Raji (cell line): ENCODE data around the gene SCAF1.
A peak's percentile ranks its signal among the peaks of the same experiment; 100 is the strongest.

ENCODE experiments used
- POLR2A ChIP-seq: IDR thresholded peaks from 2 replicates; pipeline ENCODE4 v1.6.1; 2011; ENCODE audit warnings: low read depth, low read length, control low read depth; ENCODE audit not compliant: insufficient read depth

Gene SCAF1

DNA sequence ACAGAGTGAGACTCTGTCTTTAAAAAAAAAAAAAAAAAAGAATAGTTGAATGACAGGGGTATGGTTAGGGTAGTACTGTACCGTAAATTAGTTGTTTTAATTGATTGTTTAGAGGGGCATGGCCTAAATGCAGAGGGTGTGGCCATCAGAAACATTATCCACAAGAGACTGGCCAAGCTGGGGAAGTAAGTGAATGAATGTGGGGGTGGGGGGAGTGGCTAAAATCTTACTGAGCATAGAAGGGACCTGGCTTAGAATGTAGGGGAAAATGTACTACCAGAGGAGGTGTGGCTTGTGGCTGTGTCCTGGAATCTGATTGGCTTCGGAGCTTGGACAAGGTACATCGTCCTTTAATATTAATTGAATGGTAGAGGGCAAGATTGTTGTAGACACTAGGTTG is 27.5 kb downstream of the SCAF1 start:
- no peak for TF ChIP-seq POLR2A

- no peak for TF ChIP-seq POLR2A
Observed at GRCh38 chr19:49672131-49672919, 30.3 kb downstream of the SCAF1 start.

DNA sequence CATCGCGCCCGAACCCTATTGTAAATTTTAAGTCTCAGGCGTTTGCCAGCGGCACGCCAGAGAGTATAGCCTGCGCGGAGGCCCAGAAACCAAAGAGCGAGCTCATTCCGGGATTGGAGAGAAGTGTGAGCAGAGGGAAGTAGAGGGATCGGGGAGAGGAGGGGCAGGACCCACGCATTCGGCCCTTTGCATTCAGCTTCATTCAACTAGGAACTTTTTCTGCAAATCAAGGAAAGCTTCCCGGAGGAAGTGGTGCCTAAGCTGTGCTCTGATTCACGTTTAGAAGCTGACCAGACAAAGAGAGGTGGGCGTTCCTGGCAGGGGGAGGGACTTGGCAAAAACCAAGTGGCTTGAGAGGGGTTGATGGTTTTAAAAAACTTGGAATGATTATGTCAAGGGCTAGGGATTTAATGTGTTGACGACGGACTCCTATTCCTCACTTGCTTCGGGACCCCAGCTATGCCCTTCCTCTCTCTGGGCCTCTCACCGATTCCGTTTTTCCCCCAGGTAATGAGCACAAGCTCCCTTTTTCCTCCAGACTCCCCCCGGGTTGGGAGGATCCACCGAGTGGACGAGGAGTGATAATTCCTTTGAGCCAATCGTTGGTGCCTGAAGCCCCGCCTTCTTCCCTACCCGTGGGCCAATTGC is 34.3 kb downstream of the SCAF1 start:
- TF ChIP-seq POLR2A, result peak; percentile 88

GRCh38 chr19:49676784-49677230 is 34.8 kb downstream of the SCAF1 start:
- TF ChIP-seq POLR2A, result no peak

DNA sequence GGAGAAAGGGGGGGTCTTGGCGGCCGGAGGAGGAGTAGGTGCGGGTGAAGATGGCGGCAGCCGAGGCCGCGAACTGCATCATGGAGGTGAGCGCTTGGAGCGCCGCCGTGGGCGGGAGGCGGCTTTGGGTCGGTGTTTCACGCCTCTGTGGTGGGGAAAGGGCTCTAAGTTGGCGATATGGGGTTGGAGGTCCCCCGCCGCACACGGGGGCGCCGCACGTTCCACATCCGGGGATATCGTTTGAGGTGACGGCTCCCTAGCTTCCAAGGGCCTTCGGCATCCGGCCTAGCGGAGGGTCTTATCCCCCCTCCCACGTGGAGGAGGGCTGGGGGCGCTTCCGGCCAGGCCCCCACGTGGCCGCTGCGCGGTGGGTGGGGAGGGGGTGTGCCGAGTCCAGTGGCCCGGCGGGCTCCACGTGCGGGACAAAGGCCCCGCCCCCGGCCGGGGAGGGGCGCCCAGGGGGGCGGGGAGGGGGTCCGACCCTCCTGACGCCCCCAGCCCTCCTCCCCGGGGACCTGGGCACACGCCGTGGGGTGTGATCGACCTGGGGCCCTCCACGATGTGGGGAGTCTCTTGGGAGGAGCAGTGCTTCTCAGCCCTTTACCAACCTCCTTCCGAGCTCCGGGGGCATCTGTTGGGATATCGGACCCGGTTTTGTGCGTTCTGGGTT is 35.4 kb downstream of the SCAF1 start, which contains the start of gene PRMT1:
Gene PRMT1, plus strand, starts transcription at position 41 of the 670 bp plus-strand sequence. Its CDS starts 10 bp downstream, at position 51.
- TF ChIP-seq POLR2A, result peak; percentile 86

DNA sequence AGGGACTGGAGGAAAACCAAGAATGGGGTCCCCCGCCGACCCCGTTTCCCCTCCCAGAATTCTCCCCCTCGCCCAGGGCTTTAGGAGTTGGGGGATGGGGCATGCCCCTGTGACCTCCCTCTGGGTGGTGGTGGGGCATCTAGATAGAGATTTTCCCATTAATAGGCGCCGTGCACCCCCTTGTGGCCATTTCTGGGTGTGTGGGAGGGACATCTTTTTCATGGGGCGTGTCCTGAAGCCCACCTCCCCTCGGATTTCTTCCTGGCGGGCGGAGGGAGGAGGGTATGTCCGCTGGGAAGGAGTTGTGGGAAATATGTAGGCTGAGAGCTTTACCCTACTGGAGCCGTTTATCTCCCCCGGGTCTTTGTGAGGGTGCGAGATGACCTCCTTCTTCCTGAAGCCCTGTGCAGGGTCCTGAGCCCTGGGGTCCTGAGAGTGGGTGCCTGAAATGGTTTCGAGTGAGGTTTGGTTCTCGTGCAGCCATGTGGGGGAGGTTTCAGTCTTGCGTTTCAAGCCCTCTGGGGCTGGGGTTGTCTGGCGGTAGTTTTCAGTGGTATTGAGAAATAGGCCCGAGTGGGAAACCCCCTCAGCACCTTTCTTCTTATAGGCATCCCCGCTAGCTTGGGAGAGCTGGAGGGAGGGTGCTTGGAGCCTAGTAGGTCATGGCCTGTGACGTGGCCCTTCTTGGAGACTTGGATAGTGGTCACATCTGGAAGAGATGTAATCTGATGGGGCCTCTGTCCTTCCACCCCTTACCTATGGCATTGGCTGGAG is 36.1 kb downstream of the SCAF1 start:
- TF ChIP-seq POLR2A, result no peak

DNA sequence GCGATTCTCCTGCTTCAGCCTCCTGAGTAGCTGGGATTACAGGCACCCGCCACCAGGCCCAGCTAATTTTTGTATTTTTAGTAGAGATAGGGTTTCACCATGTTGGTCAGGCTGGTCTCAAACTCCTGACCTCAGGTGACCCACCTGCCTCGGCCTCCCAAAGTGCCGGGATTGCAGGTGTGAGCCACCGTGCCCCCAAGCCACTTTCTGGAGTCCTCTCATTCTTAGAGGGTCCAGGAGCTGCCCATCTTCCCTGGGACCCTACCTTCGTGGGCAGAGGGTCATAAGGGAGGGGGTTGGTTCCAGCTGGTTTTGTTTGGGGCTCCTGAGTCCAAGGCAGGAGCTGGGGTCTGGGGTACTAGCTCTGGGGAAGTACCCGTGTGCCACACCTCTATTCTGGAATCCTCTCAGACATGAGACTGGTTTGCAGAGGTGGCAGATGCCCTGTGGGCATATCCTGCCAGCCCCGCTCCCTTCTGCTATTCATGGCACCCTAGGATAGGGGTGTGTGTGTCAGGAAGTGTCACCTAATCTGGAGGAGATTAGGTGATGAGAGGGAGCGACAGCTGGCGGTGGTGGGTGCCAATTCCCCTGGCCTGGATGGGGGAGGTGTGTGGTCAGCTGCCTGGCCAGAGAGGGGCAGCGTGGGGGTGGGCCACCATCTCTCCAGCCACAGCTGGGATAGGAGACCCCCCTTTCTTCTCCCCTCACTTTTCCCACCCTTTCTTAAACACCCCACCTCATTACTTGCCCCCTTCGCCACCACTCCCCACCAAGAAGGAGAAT is 37.2 kb downstream of the SCAF1 start:
- TF ChIP-seq POLR2A, result no peak

- no peak for TF ChIP-seq POLR2A
Observed at GRCh38 chr19:49679771-49680413, 37.9 kb downstream of the SCAF1 start.

DNA sequence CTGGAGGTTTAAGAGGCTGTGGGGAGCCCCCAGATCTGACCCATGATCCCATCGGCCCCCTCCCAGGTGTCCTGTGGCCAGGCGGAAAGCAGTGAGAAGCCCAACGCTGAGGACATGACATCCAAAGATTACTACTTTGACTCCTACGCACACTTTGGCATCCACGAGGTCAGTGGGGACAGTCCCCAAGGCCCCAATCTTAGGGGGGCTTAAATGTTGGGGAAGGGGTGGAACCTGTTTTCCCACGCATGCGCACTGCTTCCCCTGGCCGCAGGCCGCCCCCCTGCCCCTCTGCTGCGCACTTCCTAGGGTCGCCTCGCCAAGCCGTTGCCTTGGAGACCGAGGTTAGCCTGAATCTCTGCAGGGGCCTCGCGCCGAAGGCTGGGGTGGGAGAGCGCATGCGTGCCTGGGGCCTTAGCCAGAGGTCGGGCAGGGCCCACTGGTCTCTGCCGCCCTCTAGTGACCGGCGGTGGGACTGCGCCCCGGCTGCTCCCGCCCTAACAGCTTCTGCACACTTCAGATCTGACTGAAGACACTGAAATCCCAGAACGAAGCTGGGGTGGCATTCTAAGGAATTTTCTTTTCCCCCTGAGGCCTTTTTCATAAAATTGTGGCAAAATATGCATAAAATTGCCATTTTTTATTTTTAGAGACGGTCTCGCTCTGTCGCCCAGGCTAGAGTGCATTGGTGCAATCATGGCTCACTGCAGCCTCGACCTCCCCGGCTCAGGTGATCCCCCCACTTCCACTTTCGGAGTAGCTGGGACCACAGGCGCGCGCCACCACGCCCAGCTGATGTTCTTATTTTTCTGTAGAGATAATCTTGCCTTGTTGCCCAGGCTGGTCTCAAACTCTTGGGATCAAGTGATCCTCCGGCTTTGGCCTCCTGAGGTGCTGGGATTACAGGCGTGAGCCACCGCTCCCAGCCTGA is 38.7 kb downstream of the SCAF1 start:
- no peak for TF ChIP-seq POLR2A

DNA sequence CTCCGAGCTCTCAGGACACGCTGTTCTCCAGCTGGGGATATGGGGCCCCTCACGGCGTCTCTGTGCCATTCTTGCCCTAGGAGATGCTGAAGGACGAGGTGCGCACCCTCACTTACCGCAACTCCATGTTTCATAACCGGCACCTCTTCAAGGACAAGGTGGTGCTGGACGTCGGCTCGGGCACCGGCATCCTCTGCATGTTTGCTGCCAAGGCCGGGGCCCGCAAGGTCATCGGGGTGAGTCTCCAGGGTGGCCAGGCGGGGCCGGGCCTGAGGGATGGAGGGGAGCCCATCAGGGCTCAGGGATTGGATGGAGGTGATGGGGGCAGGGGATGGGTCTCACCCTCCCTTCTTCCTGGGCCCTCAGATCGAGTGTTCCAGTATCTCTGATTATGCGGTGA is 39.8 kb downstream of the SCAF1 start:
- no peak for TF ChIP-seq POLR2A

DNA sequence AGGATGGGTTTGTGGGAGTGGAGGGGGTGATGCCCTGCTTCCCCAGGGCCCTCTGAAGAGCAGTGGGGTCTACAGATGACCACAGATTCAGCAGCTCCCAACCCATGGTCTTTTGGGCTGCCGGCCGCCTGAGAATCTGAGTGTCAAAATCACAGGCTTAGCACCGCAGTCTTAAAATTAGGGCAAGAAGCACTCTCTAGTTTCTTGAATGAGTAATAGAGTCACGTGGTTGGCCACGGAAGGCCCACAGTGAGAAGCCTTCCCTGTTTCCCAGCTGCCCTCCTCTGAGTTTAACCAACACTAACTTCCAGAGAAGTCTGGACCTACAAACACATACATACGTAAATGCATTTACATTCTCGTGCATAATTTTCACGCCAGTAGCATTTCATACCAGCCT is 40.3 kb downstream of the SCAF1 start:
- no peak for TF ChIP-seq POLR2A

DNA sequence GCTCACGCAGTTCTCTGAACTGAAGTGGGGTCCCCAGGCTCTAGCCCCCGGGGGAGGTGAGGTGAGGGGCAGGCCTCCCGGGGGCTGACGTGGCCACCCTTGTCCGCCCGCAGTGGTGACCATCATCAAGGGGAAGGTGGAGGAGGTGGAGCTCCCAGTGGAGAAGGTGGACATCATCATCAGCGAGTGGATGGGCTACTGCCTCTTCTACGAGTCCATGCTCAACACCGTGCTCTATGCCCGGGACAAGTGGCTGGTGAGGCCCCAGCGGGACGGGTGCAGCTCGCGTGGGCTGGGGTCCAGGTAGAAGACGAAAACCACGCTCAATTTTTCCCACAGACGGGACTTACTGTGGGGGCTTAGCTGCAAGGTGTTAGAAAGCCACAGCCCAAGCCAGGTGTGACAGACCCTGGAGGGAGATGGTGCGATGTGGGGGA is 41.8 kb downstream of the SCAF1 start:
- no peak for TF ChIP-seq POLR2A
